Activated CD8-positive, alpha-beta memory T cell treated with anti-CD3 and anti-CD28 coated beads for 24 hours (primary cell): Measurements from ENCODE around the gene SLC8A1.

Experiments
- DNase-seq: peaks from one replicate; pipeline ENCODE4 v3.0.0-alpha.2; 2020

Gene SLC8A1

DNA sequence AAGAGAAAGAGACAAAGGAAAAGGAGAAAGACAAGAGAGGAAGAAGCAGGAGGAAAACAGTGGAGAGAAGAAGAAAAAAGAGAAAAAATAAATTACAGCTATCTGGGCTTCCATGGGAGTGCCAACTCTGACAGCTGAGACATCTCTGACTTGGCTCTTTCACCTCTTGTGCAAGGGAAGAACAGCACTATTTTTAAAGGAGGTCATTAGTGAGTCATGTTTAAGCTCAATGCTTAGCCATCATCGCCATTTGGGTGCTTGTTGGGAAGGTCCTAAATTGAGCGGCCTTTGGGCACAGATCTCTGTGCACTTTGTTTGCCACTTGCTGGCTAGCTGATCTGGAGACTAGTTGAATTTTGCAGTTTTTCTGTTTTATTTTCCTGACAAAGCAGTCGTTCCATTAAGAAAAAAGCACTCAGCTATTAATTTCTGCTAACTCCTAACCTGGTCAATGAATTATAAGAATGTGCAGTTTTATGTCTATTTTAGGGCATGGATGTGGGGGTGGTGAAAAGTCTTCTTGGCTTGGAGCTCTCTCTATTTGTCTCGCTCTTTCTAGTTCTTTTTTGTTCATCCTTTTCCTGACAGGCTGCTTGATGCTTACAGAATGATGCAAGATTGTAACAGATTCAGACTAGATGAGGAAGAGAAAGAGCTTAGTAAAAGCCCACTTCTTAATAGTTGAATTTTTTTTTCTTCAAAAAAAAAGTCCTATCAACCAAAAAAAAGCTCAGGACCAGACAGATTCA lies 231.5 kb downstream of the SLC8A1 start:
- no peak for DNase-seq

DNA sequence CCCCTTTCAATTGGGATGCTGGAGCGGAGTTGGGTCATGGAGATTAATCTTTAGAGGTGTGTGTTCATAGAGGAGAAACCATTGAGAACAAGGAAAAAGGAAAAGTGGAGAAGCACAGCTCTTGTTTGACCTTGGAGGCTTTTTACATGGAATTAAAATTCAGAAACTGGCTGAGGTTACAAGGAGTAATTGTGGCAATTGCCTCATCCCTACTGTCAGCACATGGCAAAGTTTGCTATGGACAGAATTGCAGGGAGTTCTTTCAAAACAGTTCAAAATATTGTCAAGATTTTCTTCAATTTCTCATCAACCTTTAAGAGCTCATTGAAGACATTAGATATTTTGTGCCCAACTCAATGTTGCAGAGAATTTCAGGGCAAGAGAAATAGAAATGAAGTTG lies 232.7 kb downstream of the SLC8A1 start:
- no peak for DNase-seq

DNA sequence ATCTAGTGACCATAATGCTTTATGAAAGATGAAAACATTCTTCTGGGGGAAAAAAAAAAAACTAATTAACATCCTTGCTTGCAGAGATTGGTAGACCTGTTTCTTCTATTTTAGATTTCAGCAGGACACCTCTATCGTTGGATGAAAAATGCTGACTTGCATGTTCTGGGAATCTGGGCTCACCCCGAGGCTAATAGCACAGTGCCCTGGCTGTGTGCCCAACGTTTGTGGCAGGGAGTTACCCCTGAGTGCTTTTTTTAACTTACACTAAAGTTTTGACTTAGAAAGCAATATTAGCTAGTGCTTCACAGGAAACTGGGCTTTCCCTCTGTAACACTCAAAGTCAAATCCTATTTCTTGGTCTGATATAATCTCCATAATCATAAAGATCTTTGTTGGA lies 233.2 kb downstream of the SLC8A1 start:
- no peak for DNase-seq

DNA sequence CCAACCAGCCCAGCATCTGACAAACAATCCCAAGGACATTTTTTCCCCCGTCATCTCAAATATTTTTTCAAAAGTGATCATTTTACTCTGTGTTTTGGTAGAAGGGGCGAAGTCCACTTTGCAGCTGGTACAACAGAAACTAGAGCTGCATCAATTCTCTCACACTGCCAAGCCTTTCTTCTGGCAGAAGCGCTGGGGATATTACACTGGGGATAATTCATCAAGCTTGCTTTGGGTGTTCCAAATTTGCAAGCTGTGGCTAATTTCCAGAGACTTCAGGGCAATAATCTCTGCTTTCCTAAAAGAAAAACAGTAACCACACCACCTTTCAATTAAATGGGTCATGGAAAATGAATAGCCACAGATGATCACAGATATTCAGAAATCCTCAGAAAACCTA lies 238.3 kb downstream of the SLC8A1 start:
- no peak for DNase-seq

DNA sequence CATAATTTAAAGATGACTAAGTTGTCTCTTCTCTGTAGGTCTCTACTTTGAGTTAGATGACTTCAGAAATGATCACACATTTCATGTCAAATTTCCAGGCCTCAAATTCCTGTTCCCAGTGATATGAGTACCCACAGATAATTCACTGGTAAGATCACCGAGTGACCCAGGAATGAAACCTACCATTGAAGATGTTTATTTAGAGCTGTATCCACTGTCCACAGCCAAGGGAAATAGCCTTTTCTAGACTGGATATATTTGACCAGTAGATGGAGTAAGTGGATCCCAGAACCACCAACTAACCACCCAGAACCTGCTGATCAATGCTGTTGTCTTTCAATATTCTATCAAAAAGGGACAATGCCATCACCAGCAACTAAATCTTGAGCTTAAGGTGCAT lies 238.8 kb downstream of the SLC8A1 start:
- no peak for DNase-seq

DNA sequence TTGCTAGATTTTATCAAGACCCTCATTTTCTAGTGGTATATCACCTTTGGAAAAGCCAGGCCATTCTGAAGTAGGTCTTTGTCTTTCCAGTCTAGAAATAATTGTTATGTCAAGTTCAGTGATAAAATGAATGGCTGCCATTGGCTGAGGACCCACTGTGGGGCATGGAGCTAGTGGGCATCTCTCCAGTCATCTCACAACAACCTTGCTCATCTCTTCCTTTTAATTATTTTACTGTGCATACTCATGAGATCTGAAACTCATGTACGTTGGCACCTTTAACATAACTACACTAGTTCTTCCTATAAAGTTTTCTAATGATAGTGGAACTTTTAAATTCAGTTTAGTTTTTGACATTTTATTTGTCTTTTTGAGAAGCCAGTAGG lies 240.9 kb downstream of the SLC8A1 start:
- no peak for DNase-seq

DNA sequence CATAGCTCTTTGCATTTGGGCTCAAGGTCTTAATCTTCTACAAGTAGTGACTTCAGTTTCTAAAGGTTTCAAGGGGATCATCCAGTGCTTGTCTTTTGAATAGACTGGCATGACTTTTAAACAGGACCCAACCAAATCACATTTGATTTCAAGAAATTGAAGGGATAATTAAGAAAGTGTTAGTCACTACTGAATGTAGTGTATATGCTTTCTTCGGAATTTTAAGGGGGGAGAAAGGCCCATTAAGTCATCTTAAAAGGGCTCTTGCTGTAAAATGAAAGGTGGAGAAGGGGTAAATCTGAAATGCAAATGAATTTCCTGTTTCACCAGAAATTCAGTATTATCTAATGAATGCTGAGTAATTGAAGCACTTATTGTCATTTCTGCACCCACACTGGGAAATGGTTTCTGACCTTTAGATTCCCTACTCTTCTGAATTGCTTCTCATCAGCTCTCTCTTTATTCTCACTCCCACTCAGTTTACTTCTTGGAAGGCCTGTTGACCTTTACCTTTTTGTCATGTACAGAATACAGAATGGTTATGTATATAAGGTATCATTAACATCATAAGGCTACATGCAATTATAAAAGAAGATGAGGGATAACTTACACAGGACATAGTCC lies 241.4 kb downstream of the SLC8A1 start:
- DNase-seq, result no peak

DNA sequence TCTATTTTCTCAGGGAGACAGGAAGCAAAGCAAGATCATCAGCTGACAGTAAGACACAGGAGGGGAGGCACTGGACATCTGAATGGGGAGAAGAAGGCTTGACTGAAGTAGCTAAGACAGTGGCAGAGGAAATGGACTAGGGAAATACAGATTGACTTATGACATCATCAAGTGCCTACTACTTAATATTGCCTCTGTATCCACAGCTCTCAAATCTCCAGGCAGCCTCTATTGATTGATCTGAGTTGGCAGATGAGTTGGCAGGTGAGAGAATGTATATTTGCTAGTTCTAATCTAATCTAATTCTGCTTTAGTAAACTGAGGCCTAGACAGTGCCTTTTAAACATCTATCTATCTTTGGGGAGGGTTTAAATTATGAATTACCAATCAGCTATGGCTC lies 242.1 kb downstream of the SLC8A1 start:
- no peak for DNase-seq

DNA sequence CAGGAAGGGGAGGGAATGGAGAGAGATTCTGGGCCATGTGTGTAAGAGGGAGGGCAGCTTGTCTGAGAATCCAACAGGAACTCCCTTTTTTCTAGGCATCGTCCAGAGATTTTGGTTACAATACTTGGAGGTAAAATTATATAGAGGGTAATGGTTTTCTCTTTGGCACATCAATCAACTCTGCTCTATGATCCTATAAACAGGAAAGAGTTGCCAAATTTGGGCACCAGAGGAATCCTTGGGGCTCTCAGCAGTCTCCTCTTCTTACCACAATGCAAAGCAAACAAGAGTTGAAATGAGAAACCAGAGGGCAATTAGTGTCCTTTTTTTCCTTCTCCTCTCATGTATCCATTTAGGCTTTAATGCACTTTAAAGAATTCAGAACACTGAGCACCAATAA lies 243.4 kb downstream of the SLC8A1 start:
- no peak for DNase-seq

DNA sequence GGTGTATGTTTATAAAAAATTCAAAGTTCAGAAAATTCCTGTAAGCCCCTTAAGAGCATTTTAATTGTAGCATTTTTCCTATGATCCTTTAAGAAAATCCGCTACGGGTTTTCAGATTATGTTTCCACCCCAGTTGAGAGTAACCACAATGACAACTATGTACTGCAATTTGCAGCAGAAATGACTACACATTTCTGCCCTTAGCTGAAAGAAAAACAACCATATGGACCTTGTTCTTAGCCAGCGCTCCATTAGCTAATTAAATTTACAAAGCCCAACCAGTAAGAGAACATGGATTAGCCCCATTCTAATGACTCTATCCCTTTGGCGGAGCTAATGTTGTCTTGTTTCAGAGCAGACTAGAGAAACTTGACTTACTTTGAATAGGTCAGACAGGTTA lies 247.6 kb downstream of the SLC8A1 start:
- DNase-seq, result no peak

DNA sequence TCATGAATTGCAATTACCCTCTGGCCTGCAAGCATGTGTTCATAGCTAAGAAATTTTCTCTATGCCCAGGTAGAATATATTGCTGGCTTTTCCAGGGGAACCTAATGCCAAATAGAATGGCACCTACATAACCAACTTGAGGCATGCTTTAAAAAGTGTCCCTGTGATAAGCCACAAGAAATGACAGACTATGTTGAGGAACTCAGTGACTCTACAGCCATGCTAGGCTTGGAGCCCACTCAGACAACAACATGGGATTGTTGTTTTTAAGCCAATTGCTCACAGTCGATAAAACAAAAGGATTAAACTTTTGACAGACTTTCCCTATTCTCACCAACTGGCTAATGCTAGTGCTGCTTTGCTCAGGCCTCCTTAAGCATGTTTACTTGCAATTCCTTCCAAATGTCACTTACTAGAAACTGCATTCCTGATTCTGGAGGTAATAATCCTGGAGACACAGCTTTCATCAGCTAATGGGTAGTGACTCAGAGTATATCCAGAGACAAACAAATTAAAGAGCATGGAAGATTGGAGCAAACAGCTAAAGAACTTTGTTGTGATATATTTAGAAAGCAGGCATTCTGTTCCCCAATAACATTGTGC lies 249.0 kb downstream of the SLC8A1 start:
- no peak for DNase-seq

DNA sequence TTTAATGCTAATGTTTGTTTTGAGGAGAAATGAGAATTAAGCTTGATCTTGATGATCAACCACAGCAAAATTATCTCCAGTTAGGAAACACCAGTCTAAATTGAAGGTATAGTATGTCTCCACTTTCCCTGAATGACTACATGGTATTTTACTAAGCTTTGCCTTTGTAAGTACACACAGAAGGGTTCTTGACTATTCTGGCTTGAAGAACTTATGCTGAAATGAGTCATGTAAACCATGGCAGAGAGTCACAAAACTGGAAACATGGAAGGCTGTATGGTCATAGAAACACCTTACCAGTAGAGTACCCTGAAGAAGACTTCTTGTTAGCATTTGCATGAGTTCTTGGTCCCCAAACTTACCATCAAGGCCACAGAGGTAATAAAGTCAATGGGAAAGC lies 250.5 kb downstream of the SLC8A1 start:
- DNase-seq, result no peak

DNA sequence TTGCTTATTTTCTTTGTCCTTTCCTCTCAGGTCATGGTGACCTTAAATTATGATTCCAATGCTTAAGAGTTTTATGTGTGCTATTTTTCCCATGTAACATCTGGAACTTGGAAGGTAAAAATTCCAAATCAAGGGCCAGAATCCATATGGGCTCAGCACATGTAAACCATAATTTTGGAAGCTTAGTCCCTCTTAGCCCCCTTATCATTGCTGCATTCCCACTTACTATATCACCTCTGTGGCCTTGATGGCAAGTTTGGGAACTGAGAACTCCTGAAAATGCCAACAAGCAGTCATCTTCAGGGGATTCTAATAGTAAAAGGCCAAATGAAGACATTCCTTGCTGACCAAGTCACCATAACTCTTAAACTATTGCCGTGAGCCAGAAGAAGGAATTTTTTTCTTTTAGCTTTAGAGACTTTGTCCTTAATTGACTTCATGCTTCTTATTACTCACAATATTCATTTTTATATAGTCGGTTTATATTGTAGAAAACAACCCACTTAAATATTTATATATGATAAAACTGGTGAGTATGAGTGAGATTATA lies 251.4 kb downstream of the SLC8A1 start:
- DNase-seq, result no peak

DNA sequence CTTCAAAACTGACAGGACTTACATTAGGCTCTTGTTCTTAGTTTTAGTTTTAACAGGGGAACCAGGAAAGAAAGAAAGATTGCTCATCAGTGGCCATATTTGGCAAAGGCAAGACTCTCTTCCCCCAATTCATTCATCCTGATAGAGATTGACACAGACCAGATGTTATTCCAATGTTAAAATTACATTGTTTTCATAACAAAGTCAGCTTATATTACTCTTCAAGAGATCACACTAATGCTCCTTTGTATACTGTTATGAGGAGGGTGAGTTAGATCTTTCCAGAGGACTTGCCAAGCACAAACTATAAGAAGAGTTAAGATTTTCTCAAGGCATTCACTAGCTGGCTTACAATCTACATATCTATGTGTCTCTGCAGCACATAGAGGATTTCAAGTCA lies 252.1 kb downstream of the SLC8A1 start:
- no peak for DNase-seq

DNA sequence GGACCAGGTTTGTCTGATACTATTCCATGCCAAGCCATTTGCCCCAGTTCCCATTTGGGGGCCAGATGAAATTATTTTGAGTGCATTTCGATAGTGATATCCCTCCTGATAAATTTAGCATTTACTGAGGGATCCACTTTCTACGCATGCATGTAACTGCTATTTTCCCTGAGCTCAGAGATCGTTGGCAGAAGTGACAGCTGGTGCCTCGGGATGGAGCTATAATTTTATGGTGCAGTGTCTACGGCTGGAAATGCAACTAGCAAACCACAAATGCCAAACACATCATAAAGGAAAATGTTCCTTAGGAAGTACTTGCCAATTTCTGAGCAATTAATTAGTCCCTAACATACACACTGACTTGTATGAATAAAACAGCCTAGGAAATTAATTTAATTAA lies 254.8 kb downstream of the SLC8A1 start:
- no peak for DNase-seq

DNA sequence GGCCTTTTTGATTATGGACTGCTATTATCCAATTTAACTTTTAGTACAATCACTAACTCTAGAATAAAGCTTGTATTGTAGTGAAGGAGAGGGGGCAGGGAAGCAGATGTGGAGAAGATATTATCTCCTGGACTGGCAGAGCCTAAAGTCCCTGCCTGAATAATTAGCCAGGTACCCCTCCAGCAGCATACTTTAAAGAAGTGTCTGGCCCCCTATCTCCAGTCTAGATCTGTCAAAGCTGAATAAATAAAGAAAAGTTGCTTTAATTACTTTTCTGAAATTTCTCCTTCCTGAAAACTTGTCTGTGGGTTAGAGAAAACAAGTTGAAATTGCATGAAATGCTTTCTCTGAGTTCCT lies 258.2 kb downstream of the SLC8A1 start:
- no peak for DNase-seq

DNA sequence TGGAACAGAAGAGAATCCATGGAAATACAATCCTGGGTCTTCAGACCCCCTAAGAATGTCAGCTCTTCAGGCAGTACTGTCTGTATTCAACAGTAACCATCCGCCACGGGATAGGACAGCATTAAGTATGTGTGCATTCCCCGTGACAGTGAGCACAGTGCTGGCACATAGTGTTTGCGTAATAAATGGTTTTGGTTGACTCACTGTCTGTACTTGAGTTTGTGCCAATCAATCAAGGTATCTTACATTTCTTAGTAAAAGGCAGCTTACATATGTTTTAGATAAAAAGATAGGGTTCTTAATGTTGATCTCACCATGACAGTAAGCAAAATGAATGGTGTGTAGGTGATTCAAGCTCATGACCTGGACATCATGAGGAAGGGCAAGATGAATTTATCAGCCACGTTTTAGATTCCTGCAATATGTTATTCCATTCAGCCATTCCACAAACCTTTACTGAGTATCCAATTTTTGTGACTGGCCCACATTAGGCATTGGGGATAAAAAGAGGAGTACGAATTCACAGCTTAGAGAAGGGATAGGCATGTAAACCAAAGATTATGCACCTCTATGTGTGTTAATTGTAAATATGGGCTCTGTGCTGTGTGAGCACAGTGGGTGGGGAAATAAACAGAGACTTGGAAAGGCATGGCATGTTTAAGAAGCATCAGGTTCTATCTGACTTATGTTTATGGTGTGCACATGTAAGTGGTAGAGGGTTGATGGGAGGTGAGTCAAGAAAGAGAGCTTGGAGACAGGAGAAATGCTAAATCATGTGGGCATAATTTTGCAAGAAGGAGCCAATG lies 258.8 kb downstream of the SLC8A1 start:
- no peak for DNase-seq

DNA sequence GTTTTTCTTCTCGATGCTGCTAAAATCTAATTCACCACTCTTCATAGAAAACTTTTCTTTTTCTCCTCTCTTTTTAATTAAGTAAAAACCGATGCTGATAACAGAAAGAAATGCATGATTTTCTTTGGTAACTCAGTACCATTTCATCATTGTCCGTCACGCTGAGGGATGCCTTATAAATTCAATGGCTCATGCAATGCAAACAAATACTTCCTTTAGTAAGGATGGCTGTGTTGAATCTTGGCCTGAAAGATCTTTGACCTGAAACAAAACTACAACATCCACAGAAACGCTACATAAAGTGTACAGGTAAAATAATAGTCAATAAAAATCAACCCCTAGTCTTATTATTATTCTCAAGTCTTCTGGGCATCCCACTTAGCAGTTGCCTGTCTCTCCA lies 261.4 kb downstream of the SLC8A1 start:
- DNase-seq, result no peak

DNA sequence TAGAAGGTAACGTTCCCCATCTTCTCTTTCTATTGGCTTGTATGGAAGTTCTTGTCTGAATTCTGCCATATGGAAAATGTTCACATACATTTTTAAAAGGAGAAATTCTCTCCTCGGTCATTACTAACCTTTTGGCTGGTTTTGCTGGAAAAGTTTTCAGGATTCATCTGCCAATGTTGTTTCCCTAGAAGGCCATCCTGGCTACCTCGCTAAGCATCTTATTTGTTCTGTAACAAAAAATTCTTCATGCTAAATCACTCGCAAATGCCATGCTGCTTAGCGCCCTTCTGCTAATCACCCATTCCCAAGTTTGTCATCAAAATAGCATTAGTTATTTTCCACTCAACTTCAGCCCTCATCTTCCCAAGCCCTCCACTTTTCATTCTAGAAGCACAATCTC lies 262.0 kb downstream of the SLC8A1 start:
- DNase-seq, result no peak

DNA sequence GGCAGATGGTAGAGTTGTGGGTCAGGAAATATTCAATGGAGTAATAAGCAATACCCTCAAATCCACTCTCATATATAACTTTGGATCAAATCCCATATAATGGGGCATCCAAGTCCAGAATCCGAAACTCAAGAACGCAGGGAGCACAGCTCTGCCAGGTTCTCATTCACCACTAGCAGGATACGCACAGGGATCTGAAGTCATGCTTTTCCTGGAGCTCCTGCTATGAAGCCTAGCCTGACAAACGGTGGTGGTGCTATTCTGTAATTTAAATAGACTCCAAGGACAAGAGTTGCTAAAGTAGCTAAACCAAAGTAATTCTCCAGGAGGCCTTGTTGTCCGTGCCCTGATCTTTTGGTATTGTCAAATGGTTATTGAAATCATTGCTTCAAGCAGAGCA lies 264.8 kb downstream of the SLC8A1 start:
- no peak for DNase-seq

DNA sequence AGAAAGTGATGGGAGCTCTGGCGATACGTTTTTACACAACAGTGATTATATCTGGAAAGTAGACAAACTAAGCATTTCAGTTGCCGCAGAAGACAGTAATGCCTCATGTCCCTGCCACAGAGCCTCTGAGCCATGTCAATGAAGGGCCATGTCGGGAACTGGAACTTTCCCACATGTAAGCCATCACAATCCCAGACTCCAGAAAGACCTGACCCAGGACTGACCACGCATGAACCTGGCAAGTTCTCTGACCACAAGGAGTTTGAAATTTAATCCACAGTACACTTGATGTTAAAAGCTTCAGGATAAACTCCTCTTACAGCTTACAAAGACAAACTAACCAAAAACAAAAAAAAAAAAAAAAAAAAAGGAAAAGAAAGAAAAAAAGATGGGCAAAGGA lies 267.3 kb downstream of the SLC8A1 start:
- no peak for DNase-seq

DNA sequence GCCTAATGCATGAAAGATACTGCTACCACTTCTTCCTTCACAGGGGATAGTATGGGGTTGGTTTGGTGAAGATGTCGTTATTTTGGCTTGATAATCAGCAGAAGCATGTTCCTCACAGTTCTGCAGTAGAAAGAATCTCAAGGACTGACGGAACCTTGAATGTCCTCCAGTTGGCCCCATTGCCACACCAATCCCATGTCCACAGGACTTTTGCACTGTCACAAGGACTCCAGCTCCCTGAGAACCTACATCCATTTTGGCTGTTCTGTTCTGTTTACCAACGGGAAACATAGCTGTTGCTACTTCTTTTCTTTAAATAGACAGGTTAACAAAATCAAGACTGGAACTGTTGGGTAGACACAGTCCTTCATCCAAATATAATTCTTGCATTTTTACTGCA lies 270.0 kb downstream of the SLC8A1 start:
- DNase-seq, result no peak

DNA sequence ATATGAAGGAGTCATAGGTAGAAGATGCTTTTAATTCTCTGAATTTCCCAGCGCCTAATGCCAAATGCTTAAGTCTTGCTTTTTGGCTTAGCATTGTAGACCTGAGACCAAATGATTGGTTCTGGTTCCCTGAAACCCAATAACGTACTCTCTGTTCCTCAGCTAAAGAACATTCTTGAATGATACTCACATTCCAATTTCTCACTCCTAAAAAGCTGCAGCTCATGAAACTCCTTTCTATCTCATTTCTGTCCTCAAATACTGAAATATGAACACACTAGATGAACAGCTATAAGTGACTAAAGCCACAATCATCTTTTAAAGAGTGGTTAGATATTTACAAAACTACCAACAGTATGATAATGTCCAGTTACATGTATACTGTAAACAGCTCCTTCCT lies 272.1 kb downstream of the SLC8A1 start:
- no peak for DNase-seq

DNA sequence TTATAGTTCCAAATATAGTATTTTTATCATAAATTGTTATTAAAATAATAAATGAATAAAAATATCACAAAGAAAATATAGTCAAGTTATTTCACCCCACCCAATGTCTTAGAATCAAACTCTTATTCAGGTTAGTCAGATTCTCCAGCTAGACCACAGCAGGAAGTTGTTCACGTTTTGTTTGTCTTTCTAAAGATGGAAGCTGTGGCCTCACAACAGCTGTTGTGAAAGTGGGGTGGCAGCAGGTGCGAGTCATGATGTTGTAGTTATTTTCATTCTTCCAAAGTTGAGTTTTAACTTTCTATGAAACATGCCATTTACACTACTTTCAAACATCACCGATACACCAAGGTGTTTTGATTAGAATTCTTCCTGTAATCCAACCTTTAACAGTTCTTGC lies 272.9 kb downstream of the SLC8A1 start:
- no peak for DNase-seq
